Fibroblast of skin of back (primary cell): Measurements from ENCODE around the gene SEMA6B. TPM values are rescaled to one million over a fixed set of nuclear protein-coding genes. Genes with fewer than 3 reads are reported as not detected.
"Not testable (repeated sequence)": the region's sequence is repeated elsewhere in the genome, so short reads cannot be mapped to it uniquely, and the experiment has no call there.

Experiments used
- DNase-seq: peaks from one replicate; pipeline ENCODE4 v3.0.0-alpha.2; 2013
- polyA plus RNA-seq, 2 experiments: library from polyadenylated mRNA; unstranded; fragments of 120-200 nt; gene quantifications; one replicate each; pipeline ENCODE4 v1.2.1, GENCODE V29; 2013; ENCODE audit not compliant: insufficient read length in 2 of 2

Gene SEMA6B, protein sequence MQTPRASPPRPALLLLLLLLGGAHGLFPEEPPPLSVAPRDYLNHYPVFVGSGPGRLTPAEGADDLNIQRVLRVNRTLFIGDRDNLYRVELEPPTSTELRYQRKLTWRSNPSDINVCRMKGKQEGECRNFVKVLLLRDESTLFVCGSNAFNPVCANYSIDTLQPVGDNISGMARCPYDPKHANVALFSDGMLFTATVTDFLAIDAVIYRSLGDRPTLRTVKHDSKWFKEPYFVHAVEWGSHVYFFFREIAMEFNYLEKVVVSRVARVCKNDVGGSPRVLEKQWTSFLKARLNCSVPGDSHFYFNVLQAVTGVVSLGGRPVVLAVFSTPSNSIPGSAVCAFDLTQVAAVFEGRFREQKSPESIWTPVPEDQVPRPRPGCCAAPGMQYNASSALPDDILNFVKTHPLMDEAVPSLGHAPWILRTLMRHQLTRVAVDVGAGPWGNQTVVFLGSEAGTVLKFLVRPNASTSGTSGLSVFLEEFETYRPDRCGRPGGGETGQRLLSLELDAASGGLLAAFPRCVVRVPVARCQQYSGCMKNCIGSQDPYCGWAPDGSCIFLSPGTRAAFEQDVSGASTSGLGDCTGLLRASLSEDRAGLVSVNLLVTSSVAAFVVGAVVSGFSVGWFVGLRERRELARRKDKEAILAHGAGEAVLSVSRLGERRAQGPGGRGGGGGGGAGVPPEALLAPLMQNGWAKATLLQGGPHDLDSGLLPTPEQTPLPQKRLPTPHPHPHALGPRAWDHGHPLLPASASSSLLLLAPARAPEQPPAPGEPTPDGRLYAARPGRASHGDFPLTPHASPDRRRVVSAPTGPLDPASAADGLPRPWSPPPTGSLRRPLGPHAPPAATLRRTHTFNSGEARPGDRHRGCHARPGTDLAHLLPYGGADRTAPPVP
- polyA plus RNA-seq (2013, experiment 1 of 2; ENCODE audit: insufficient read length), result 0.93 TPM
- polyA plus RNA-seq (2013, experiment 2 of 2; ENCODE audit: insufficient read length), result 2.3 TPM

GRCh38 chr19:4559569-4559968, at the start of gene SEMA6B:
Gene SEMA6B (minus strand): TSS chr19:4559684. CDS start chr19:4558457, 1,227 bp downstream.
- no peak for DNase-seq

- DNase-seq, result no peak
Measured at GRCh38 chr19:4606921-4607678, 47.6 kb upstream of the SEMA6B start.

DNA sequence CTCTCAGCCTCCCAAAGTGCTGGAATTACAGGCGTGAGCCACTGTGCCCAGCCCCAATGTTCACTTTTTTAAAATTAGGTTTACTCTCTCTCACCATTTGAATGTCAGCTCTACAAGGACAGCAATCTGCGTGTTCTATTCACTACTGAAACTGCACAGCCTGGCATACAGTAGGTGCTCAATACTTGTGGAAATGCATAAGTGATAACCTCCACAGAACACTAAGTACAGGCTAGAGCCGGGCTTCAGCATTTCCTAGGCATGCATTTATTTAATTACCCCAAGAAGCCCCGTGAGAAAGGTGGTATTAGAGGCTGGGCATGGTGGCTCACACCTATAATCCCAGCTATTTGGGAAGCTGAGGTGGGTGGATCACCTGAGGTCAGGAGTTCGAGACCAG, 46.7 kb upstream of the SEMA6B start:
- no peak for DNase-seq

GRCh38 chr19:4604912-4605311, 45.4 kb upstream of the SEMA6B start:
- no peak for DNase-seq

DNA sequence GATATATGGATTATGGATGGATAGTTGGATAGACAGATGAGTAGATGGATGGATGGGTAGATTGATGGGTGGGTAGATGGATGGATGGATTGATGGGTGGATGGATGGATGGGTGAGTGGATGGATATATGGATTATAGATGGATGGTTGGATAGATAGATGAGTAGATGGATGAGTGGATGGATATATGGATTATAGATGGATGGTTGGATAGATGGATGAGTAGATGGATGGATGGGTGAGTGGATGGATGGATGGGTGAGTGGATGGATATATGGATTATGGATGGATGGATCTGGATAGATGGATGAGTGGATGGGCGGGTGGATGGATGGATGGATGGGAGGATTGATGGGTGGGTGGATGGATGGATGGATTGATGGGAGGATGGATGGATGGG, 43.4 kb upstream of the SEMA6B start:
- DNase-seq, result no peak

- no peak for DNase-seq
Measured at GRCh38 chr19:4602173-4602788, 42.8 kb upstream of the SEMA6B start.

- no peak for DNase-seq
Measured at GRCh38 chr19:4600893-4601292, 41.4 kb upstream of the SEMA6B start.

GRCh38 chr19:4600082-4600481, 40.6 kb upstream of the SEMA6B start:
- DNase-seq, result no peak

DNA sequence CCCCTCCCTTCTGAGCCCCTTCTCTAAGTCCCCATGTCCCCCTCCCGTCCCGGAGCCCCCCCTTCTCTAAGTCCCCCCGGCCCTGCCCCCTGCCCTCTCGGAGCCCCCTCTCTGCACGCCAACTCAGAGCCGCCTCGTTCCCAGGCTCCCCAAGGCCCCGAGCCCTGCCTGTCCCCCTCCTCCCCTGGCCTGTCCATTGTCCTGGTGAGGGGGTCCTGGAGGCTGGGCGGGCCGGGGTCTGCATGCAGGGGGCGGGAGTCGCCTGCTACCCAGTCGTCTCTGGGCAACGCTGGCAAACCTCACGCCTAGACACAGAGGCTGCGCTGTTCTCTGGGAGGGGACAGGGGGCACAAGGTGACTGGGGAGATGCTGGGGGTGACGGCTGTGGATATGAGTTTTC, 39.2 kb upstream of the SEMA6B start:
- no peak for DNase-seq

- peak; percentile 26 for DNase-seq
Measured at GRCh38 chr19:4597975-4598671, 38.6 kb upstream of the SEMA6B start.

DNA sequence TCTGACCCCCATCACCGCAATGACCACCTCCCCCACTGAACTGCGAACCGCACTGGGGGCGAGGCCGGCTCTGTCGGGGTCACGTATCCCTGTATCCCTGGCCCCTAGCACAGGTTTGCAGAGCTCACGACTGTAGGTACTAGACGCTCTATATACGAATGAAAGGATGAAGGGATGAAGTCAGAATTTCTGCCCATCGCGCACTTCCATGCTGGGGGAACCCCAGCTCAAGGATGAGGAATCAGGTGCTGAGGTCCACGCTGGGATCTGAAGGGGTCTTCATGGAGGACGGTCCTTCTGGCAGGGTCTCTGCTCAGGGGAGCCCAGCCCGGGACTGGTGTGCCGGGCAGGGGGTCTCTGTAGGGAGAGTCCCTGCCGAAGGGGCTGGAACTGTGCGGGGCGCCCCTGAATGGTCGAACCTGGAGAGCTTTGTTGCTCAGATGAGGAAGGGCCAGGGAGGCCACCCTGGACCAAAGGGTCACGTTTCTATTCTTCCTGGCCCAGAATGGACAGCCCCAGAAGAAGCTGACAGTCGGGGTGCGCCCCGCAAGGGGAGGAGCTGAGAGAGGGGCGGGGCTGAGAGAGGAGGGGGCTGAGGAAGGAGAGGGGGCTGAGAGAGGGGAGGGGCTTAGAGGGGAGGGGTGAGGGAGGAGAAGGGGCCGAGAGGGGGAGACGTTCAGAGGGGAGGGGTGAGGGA, 37.9 kb upstream of the SEMA6B start:
- no peak for DNase-seq

DNA sequence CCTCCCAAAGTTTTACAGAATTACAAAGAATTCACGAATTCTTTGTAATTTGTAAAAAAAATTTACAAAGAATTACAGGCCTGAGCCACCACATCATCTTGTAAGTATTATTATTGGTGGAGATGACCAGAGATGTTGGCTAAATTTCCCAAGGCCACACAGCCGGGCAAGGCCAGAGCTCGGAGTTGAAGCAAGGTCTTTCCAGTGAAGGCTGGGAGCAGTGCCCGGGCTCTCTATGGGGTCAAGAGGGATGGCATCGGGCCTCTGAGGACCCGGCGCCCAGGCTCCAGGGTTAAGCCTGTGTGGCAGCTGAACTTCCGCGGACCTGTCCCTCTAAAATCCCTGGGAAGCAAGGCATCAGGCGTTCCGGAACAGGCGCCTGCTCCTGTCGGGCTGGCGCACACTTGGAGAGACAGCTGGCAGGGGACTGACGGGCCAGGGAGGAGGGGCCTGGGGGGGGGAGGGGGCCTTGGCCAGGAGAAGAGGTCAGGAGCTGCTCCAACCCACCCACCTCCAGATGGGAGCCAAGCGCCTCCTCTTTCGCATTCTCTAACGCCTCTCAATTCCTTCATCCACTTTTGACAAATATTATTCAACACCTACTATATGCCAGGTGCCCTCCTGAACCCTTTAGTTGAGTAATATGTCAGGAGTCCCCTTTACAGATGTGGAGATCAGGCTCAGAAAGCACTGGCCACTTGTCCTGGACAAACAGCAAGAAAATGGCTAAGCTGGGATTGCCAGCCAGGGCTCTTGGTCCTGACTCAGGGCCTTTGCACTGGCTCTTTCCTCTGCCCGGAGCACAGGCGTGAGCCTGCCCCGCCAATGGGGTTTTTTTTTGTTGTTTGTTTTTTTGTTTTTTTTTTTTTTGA, 36.8 kb upstream of the SEMA6B start:
- no peak for DNase-seq

- DNase-seq, result not testable (repeated sequence)
Measured at GRCh38 chr19:4595158-4595557, 35.7 kb upstream of the SEMA6B start.

GRCh38 chr19:4594201-4594600, 34.7 kb upstream of the SEMA6B start:
- no peak for DNase-seq

DNA sequence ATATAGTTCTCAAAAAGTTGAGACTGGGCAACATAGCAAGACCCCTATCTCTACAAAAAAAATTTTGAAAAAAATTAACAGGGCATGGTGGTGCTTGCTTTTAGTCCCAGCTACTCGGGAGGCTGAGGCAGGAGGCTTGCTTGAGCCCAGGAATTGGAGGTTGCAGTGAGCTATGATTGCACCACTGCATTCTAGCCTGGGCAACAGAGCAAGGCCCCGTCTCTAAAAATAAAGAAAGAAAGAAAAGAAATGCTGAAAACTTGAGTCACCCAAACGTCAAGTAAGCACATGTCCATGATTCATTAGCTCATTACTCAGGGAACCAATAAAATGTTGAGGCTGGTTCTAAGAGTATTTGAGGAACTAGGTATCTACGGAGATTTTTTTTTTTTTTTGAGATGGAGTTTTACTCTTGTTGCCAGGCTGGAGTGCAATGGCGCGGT, 33.9 kb upstream of the SEMA6B start:
- peak; percentile 54 for DNase-seq

GRCh38 chr19:4592445-4592844, 33.0 kb upstream of the SEMA6B start:
- no peak for DNase-seq

DNA sequence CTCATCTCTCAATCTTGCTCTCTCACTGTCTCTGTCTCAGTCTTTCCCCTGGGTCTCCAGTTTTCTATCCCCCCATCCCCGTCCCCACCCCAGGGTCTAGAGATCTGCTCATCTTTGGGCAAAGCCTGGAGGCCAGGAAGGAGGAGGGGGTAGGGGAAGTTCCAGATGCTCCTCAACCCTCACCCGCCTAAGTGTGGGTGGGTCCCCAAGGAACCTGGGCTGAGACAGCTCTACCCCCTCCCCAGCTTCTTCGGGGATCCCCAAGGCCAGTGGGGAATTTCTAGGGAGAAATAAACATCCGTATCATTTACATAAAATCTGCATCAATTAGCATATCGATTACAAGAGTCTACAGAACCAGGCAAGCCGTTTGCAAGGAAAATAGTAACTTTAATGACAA, 31.8 kb upstream of the SEMA6B start:
- no peak for DNase-seq

DNA sequence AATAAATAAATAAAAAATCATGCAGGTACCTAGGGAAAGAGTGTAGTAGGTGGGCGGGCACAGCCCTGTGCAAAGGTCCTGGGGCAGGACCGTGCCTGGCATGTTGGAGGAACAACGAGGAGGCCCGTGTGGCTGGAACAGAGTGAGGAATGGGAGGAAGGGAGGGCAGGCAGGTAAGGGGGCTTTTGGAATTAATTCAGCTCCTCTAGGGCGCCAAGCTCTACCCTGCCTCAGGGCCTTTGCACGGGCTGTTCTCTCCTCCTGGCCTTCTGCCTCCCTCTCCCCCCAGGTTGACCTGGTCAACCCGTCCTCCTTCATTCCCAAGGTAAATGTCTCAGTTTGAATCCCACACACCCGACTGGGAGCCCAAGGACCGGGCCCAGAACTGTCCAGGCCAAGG, 31.1 kb upstream of the SEMA6B start:
- DNase-seq, result no peak

DNA sequence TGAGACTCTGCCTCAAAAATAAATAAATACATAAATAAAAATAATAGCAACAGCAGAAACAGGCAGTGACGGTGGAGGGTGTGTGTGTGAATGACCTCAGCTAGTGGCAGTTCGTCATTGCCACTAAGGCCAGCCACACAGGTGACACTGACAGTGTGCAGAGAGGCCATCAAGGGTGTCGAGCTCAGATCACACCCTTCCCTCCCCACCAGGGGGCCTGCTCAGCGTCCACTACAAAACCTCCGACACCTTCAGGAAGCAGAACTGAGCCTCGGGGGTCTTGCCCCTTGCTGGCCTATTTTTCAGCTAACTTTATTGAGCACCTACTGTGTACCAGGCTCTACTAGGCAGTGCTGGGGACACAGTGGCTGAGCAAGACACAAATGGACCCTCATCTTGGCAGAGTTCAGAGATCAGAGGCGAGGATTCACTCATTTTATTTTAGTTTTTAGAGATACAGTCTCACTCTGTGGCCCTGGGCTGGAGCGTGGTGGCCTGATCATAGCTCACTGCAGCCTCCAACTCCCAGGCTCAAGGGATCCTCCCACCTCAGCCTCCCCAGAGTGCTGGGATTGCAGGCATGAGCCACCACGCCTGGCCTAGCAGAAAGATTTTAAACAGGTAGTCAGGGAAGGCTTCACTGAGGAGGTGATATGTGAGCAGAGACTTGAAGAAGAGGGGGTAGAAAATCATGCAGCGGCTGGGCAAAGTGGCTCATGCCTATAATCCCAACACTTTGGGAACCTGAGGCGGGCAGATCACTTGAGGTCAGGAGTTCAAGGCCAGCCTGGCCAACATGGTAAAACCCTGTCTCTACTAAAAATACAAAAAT, 30.3 kb upstream of the SEMA6B start:
- DNase-seq, result no peak
